ENCODE results near the gene TBC1D24. TPM values are rescaled to one million over a fixed set of nuclear protein-coding genes. Genes with fewer than 3 reads are reported as not detected.
A peak's percentile ranks its signal among the peaks of the same experiment; 100 is the strongest.

The TBC1D24 gene
- polyA plus RNA-seq, 1 of the 3 experiments (the other 2 are of a cell fraction), result 6.7 TPM

DNA sequence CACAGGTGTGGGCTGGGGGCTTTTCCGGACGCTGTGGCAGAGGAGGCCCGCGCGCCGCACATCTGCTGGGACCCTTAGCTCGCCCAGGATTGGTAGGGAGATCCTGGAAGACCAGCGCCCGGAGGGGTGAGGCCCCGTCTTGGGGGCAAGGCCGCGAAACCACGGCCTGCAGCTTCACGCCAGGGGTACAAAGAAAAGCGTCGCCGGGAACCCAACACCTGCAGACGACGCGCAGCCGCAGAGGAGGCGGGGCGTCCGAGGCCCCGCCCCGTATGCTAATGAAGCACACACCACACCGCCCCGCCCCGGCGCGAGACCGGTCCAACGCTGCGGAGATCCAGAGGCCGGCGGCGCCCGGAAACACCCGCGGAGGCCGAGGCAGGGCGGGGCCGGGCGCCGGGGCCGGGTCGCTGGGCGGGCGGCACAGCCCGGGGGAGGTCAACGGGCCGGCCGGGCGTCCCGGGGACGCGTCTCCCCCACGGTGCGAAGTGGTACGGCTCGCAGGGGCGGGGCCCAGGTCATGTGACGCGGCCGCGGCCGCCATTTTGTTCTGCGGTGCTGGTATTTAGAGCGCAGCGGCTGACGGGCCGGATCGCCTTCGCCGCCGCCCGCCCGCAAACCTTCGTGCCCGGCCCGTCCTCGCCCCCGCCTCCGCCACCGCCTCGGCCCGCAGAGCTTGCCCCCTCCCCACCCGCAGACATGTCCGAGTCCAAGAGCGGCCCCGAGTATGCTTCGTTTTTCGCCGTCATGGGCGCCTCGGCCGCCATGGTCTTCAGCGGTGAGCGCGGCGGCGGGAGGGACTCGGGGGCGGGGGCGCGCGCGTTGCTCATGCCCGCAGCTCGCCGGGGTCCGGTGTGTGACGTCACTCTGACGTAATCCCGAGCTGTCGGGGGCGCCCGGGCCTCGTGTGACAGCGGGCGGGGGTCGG is 38.7 kb downstream of the TBC1D24 start, which contains the start of gene ATP6V0C:
TSS of gene ATP6V0C (plus strand) at position 548 of the 928 bp plus-strand sequence. CDS start at position 700, 152 bp downstream.
- Histone ChIP-seq H2AFZ (ENCODE audit: low read depth) (peak within 1 kb of the TSS; percentile 90), H3K79me2 (ENCODE audit: insufficient read depth) (peaks cover 49% of the 10 kb centered on the region), H3K4me3 (ENCODE audit: low read depth in 2 of 2, low read length in 1 of 2) (peak within 1 kb of the TSS; percentile 74 to 95), H3K4me2 (peak within 1 kb of the TSS; percentile 95), H3K27me3 (ENCODE audit: insufficient read depth) (no peaks in the 10 kb centered on the region), H3K4me1 (ENCODE audit: control insufficient read depth in 1 of 2, insufficient read depth in 2 of 2, low read depth in 1 of 2, low read length in 1 of 2) (peaks cover 15 to 25% of the 10 kb centered on the region in 2 experiments; a peak in 3 of 4 replicates), H3K9me2 (no peaks in the 10 kb centered on the region), H3K9me3 (no peaks in the 10 kb centered on the region), H3K9ac (peak within 1 kb of the TSS; percentile 97), H4K20me1 (ENCODE audit: insufficient read depth) (peaks cover 43% of the 10 kb centered on the region), H3K36me3 (replicated peaks in 1 of 2; ENCODE audit: control insufficient read depth in 1 of 2, insufficient read depth in 2 of 2, low read length in 1 of 2) (no peaks in the 10 kb centered on the region), H3K27ac (ENCODE audit: low read depth in 2 of 2, low read length in 1 of 2) (peak within 1 kb of the TSS; percentile 73 to 90), H3F3A (replicated peaks; ENCODE audit: insufficient read depth) (no peaks in the 10 kb centered on the region)
- POLR2A ChIA-PET, result interaction anchor here (0.7 to 1.6 kb wide), 3 partner anchors 19 to 36 kb away, joined by 3 to 7 read pairs (median 3); partner anchors contain the start of gene PDPK1
- under 1% methylated on average over 35 of the region's 122 CpGs for WGBS (ENCODE audit: low lambda C conversion rate)
- peak; percentile 97 for DNase-seq
- CTCF ChIA-PET, result interaction anchor here (1.0 to 6.6 kb wide), 6 partner anchors 12 to 175 kb away, joined by 3 to 41 read pairs (median 4); partner anchors contain the start of genes ABCA3 and CCNF
- TF ChIP-seq YY1 (IDR thresholded peaks at IDR 0.05; ENCODE audit: low read depth) (peak; percentile 92), TAF1 (IDR thresholded peaks at IDR 0.05; ENCODE audit: borderline replicate concordance, low read depth, low read length) (peak; percentile 87), RAD21 (IDR thresholded peaks at IDR 0.05; ENCODE audit: low read length) (no peak), MEF2A (IDR thresholded peaks at IDR 0.05; ENCODE audit: borderline replicate concordance, low read depth) (no peak), GABPA (IDR thresholded peaks at IDR 0.05; ENCODE audit: low read depth) (no peak), FOSL2 (IDR thresholded peaks at IDR 0.05; ENCODE audit: borderline replicate concordance, low read depth) (no peak), TEAD4 (IDR thresholded peaks at IDR 0.05; ENCODE audit: borderline replicate concordance, insufficient read depth) (no peak), POLR2AphosphoS5 (IDR thresholded peaks at IDR 0.05; ENCODE audit: low read depth, low read length) (peak; percentile 76), EP300 (IDR thresholded peaks at IDR 0.05; ENCODE audit: borderline replicate concordance in 1 of 2, low read depth in 1 of 2, low read length in 1 of 2) (no peak), JUND (IDR thresholded peaks at IDR 0.05) (no peak), SIN3A (IDR thresholded peaks at IDR 0.05; ENCODE audit: borderline replicate concordance, low read depth, low read length) (peak; percentile 46; the same call in 1 of the 2 replicates), SMC3 (IDR thresholded peaks at IDR 0.05; ENCODE audit: low read depth, low read length) (no peak), NRF1 (IDR thresholded peaks at IDR 0.05; ENCODE audit: low read depth, low read length) (peak; percentile 76)
- TF ChIP-seq, protein P1, sequence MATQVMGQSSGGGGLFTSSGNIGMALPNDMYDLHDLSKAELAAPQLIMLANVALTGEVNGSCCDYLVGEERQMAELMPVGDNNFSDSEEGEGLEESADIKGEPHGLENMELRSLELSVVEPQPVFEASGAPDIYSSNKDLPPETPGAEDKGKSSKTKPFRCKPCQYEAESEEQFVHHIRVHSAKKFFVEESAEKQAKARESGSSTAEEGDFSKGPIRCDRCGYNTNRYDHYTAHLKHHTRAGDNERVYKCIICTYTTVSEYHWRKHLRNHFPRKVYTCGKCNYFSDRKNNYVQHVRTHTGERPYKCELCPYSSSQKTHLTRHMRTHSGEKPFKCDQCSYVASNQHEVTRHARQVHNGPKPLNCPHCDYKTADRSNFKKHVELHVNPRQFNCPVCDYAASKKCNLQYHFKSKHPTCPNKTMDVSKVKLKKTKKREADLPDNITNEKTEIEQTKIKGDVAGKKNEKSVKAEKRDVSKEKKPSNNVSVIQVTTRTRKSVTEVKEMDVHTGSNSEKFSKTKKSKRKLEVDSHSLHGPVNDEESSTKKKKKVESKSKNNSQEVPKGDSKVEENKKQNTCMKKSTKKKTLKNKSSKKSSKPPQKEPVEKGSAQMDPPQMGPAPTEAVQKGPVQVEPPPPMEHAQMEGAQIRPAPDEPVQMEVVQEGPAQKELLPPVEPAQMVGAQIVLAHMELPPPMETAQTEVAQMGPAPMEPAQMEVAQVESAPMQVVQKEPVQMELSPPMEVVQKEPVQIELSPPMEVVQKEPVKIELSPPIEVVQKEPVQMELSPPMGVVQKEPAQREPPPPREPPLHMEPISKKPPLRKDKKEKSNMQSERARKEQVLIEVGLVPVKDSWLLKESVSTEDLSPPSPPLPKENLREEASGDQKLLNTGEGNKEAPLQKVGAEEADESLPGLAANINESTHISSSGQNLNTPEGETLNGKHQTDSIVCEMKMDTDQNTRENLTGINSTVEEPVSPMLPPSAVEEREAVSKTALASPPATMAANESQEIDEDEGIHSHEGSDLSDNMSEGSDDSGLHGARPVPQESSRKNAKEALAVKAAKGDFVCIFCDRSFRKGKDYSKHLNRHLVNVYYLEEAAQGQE (IDR thresholded peaks at IDR 0.05; ENCODE audit: low read depth, low read length), result no peak
- TF ChIP-seq, protein P2, sequence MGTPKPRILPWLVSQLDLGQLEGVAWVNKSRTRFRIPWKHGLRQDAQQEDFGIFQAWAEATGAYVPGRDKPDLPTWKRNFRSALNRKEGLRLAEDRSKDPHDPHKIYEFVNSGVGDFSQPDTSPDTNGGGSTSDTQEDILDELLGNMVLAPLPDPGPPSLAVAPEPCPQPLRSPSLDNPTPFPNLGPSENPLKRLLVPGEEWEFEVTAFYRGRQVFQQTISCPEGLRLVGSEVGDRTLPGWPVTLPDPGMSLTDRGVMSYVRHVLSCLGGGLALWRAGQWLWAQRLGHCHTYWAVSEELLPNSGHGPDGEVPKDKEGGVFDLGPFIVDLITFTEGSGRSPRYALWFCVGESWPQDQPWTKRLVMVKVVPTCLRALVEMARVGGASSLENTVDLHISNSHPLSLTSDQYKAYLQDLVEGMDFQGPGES (IDR thresholded peaks at IDR 0.05; ENCODE audit: low read depth, low read length), result no peak
- TF ChIP-seq, protein P3, sequence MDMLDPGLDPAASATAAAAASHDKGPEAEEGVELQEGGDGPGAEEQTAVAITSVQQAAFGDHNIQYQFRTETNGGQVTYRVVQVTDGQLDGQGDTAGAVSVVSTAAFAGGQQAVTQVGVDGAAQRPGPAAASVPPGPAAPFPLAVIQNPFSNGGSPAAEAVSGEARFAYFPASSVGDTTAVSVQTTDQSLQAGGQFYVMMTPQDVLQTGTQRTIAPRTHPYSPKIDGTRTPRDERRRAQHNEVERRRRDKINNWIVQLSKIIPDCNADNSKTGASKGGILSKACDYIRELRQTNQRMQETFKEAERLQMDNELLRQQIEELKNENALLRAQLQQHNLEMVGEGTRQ (IDR thresholded peaks at IDR 0.05; ENCODE audit: borderline replicate concordance, low read depth, low read length), result peak; percentile 74
- TF ChIP-seq, protein P4, sequence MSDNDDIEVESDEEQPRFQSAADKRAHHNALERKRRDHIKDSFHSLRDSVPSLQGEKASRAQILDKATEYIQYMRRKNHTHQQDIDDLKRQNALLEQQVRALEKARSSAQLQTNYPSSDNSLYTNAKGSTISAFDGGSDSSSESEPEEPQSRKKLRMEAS (IDR thresholded peaks at IDR 0.05; ENCODE audit: low read depth), result peak; percentile 49
- TF ChIP-seq, protein P5, sequence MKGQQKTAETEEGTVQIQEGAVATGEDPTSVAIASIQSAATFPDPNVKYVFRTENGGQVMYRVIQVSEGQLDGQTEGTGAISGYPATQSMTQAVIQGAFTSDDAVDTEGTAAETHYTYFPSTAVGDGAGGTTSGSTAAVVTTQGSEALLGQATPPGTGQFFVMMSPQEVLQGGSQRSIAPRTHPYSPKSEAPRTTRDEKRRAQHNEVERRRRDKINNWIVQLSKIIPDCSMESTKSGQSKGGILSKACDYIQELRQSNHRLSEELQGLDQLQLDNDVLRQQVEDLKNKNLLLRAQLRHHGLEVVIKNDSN (IDR thresholded peaks at IDR 0.05; ENCODE audit: borderline replicate concordance, low read depth), result peak; percentile 94
- TF ChIP-seq, protein P6, sequence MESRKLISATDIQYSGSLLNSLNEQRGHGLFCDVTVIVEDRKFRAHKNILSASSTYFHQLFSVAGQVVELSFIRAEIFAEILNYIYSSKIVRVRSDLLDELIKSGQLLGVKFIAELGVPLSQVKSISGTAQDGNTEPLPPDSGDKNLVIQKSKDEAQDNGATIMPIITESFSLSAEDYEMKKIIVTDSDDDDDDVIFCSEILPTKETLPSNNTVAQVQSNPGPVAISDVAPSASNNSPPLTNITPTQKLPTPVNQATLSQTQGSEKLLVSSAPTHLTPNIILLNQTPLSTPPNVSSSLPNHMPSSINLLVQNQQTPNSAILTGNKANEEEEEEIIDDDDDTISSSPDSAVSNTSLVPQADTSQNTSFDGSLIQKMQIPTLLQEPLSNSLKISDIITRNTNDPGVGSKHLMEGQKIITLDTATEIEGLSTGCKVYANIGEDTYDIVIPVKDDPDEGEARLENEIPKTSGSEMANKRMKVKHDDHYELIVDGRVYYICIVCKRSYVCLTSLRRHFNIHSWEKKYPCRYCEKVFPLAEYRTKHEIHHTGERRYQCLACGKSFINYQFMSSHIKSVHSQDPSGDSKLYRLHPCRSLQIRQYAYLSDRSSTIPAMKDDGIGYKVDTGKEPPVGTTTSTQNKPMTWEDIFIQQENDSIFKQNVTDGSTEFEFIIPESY (IDR thresholded peaks at IDR 0.05; ENCODE audit: borderline replicate concordance, low read depth), result no peak
- TF ChIP-seq, protein P7, sequence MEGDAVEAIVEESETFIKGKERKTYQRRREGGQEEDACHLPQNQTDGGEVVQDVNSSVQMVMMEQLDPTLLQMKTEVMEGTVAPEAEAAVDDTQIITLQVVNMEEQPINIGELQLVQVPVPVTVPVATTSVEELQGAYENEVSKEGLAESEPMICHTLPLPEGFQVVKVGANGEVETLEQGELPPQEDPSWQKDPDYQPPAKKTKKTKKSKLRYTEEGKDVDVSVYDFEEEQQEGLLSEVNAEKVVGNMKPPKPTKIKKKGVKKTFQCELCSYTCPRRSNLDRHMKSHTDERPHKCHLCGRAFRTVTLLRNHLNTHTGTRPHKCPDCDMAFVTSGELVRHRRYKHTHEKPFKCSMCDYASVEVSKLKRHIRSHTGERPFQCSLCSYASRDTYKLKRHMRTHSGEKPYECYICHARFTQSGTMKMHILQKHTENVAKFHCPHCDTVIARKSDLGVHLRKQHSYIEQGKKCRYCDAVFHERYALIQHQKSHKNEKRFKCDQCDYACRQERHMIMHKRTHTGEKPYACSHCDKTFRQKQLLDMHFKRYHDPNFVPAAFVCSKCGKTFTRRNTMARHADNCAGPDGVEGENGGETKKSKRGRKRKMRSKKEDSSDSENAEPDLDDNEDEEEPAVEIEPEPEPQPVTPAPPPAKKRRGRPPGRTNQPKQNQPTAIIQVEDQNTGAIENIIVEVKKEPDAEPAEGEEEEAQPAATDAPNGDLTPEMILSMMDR (IDR thresholded peaks at IDR 0.05), result no peak
